Activated CD8-positive, alpha-beta T cell treated with anti-CD3 and anti-CD28 coated beads for 36 hours (primary cell): ENCODE results near the gene NUBP2. TPM values are rescaled to one million over a fixed set of nuclear protein-coding genes. Genes with fewer than 3 reads are reported as not detected.

Source experiments
- ATAC-seq: fragments of 200-7000 bp; cut with Tn5 transposase; one replicate; pipeline ENCODE4 v1.10.0; 2021; ENCODE audit warnings: mild to moderate bottlenecking, moderate library complexity
- CTCF ChIA-PET: fragments of 350-600 bp; sonication (Branson Sonifier 250); formaldehyde crosslinking; loops from one replicate; lab custom pipeline; 2021; ENCODE audit warnings: antibody characterized with exemption; lab: Charles Lee
- POLR2A ChIA-PET: fragments of 350-600 bp; sonication (Branson Sonifier 250); formaldehyde crosslinking; loops from one replicate; lab custom pipeline; 2021; ENCODE audit warnings: antibody characterized with exemption; lab: Charles Lee
- DNase-seq: peaks from one replicate; pipeline ENCODE4 v3.0.0-alpha.2; 2020
- H3K27ac Mint-ChIP-seq: one replicate; pipeline ENCODE4 v1.8.0; 2021; ENCODE audit warnings: mild to moderate bottlenecking, mixed read lengths
- H3K27me3 Mint-ChIP-seq: one replicate; pipeline ENCODE4 v1.8.0; 2021; ENCODE audit warnings: mixed read lengths
- H3K36me3 Mint-ChIP-seq: one replicate; pipeline ENCODE4 v1.8.0; 2021; ENCODE audit warnings: low read depth, mixed read lengths
- H3K4me1 Mint-ChIP-seq: one replicate; pipeline ENCODE4 v1.8.0; 2021; ENCODE audit warnings: low read depth, mixed read lengths
- H3K4me3 Mint-ChIP-seq: one replicate; pipeline ENCODE4 v1.8.0; 2021; ENCODE audit warnings: mild to moderate bottlenecking, moderate library complexity, mixed read lengths
- H3K9me3 Mint-ChIP-seq: one replicate; pipeline ENCODE4 v1.8.0; 2021; ENCODE audit warnings: mixed read lengths
- CTCF ChIP-seq: fragments of 200-600 bp; IDR thresholded peaks from one replicate; pipeline ENCODE4 v1.8.0; 2022; ENCODE audit warnings: antibody characterized with exemption, mild to moderate bottlenecking
- intact Hi-C: fragments of 100-400 bp; cut with micrococcal nuclease; formaldehyde crosslinking; loops from one replicate; pipeline ENCODE4 v1.10.0; 2022
- total RNA-seq, 2 experiments: library from RNA; stranded (reverse); gene quantifications; one replicate each; pipeline ENCODE4 v1.2.3, GENCODE V29; 2021

The NUBP2 gene
- total RNA-seq, 2 experiments from 2014 or later = 43.5 to 45.0 TPM

- no peak overlapping the region for H3K4me3 Mint-ChIP-seq
- no peaks in the 10 kb centered on the region for H3K27me3 Mint-ChIP-seq
- intact Hi-C loops = no loop called here
- ChIA-PET POLR2A (no interaction called here), CTCF (no interaction called here)
- ATAC-seq = no peak
- H3K36me3 Mint-ChIP-seq = no peaks in the 10 kb centered on the region
- no peak for DNase-seq
- no peaks in the 10 kb centered on the region for H3K4me1 Mint-ChIP-seq
- H3K9me3 Mint-ChIP-seq = no peaks in the 10 kb centered on the region
- TF ChIP-seq CTCF = no peak
- no peak overlapping the region for H3K27ac Mint-ChIP-seq
Measured at GRCh38 chr16:1740781-1741490, 41.8 kb upstream of the NUBP2 start.

GRCh38 chr16:1741553-1742165, 41.1 kb upstream of the NUBP2 start:
- intact Hi-C loops = no loop called here
- no peak for TF ChIP-seq CTCF
- Mint-ChIP-seq H3K4me3 (no peak overlapping the region), H3K27me3 (no peaks in the 10 kb centered on the region), H3K9me3 (no peaks in the 10 kb centered on the region), H3K4me1 (no peaks in the 10 kb centered on the region), H3K27ac (no peak overlapping the region), H3K36me3 (no peaks in the 10 kb centered on the region)
- ATAC-seq = no peak
- DNase-seq = no peak
- ChIA-PET POLR2A (no interaction called here), CTCF (no interaction called here)

GRCh38 chr16:1743376-1744337, 39.1 kb upstream of the NUBP2 start:
- no peaks in the 10 kb centered on the region for H3K36me3 Mint-ChIP-seq
- no peak for TF ChIP-seq CTCF
- ATAC-seq (no peak), DNase-seq (no peak)
- H3K27me3 Mint-ChIP-seq = no peaks in the 10 kb centered on the region
- ChIA-PET POLR2A (no interaction called here), CTCF (interaction anchor here (0.8 kb wide), 1 partner anchor 20 kb away, joined by 3 read pairs; no protein-coding TSS in a partner anchor)
- intact Hi-C loops = no loop called here
- H3K4me3 Mint-ChIP-seq = no peak overlapping the region
- no peak overlapping the region for H3K27ac Mint-ChIP-seq
- H3K9me3 Mint-ChIP-seq = no peaks in the 10 kb centered on the region
- no peaks in the 10 kb centered on the region for H3K4me1 Mint-ChIP-seq

- no peak for TF ChIP-seq CTCF
- no peak for ATAC-seq
- Mint-ChIP-seq H3K4me1 (no peaks in the 10 kb centered on the region), H3K9me3 (no peaks in the 10 kb centered on the region), H3K4me3 (no peak overlapping the region), H3K27ac (no peak overlapping the region), H3K27me3 (no peaks in the 10 kb centered on the region), H3K36me3 (no peaks in the 10 kb centered on the region)
- intact Hi-C loops = no loop called here
- CTCF ChIA-PET = interaction anchor here (0.8 kb wide), 1 partner anchor 21 kb away, joined by 3 read pairs; no protein-coding TSS in a partner anchor
- no peak for DNase-seq
- POLR2A ChIA-PET = no interaction called here
Measured at GRCh38 chr16:1744338-1744840, 38.4 kb upstream of the NUBP2 start.
